K562 (cell line): ENCODE measurements around the gene TRIM47. TPM values are rescaled to one million over a fixed set of nuclear protein-coding genes. Genes with fewer than 3 reads are reported as not detected.

ENCODE experiments used
- AFF1 ChIP-seq, 2 experiments: fragments of 450-650 bp; IDR thresholded peaks; 2 replicates each; pipeline ENCODE4 v1.6.1; 2018; ENCODE audit warnings: mild to moderate bottlenecking in 2 of 2, low read depth in 1 of 2; ENCODE audit not compliant: partially characterized antibody in 2 of 2
- CGGBP1 ChIP-seq: fragments of 250-450 bp; sonication (Bioruptor Pico); IDR thresholded peaks from 2 replicates; pipeline ENCODE4 v1.9.0; 2021; ENCODE audit warnings: mild to moderate bottlenecking
- CREM ChIP-seq: IDR thresholded peaks from 2 replicates; pipeline ENCODE4 v1.6.1; 2014; ENCODE audit warnings: antibody characterized with exemption, low read depth
- MEIS2 ChIP-seq: fragments of 450-650 bp; IDR thresholded peaks from 2 replicates; pipeline ENCODE4 v1.6.1; 2014; ENCODE audit warnings: mild to moderate bottlenecking; ENCODE audit not compliant: partially characterized antibody
- POLR2AphosphoS2 ChIP-seq: IDR thresholded peaks from 2 replicates; pipeline ENCODE4 v1.6.1; 2012; ENCODE audit warnings: low read length, improper control_type of control experiment
- POLR3G ChIP-seq: IDR thresholded peaks from 2 replicates; pipeline ENCODE4 v1.6.1; 2011; ENCODE audit not compliant: insufficient read length, insufficient replicate concordance; ENCODE audit errors: extremely low read depth
- PYGO2 ChIP-seq: fragments of 450-650 bp; IDR thresholded peaks from 2 replicates; pipeline ENCODE4 v1.6.1; 2016; ENCODE audit warnings: mild to moderate bottlenecking, missing genetic modification characterization, moderate library complexity, missing compliant biosample characterization
- SIX5 ChIP-seq, 2 experiments: IDR thresholded peaks; 2 replicates each; pipeline ENCODE4 v1.6.1; 2011; ENCODE audit warnings: low read length in 2 of 2, borderline replicate concordance in 1 of 2, low read depth in 1 of 2, mild to moderate bottlenecking in 1 of 2, moderate library complexity in 1 of 2; ENCODE audit not compliant: insufficient read depth in 1 of 2
- SMAD2 ChIP-seq: fragments of 150-350 bp; IDR thresholded peaks from 2 replicates; pipeline ENCODE4 v1.6.1; 2014; ENCODE audit warnings: low read depth, mild to moderate bottlenecking, low read length
- SNIP1 ChIP-seq: fragments of 450-650 bp; IDR thresholded peaks from 2 replicates; pipeline ENCODE4 v1.7.1; 2017; ENCODE audit warnings: low read depth, mild to moderate bottlenecking
- STAG1 ChIP-seq: sonication (generic); formaldehyde crosslinking; IDR thresholded peaks from 2 replicates; pipeline ENCODE4 v1.5.0; 2020; ENCODE audit warnings: missing genetic modification reagents, borderline replicate concordance
- TBP ChIP-seq: optimal IDR thresholded peaks from 2 replicates; pipeline ENCODE3; 2011; ENCODE audit warnings: low read depth, low read length, improper control_type of control experiment
- ZNF282 ChIP-seq: sonication (generic); formaldehyde crosslinking; IDR thresholded peaks from 2 replicates; pipeline ENCODE4 v1.8.1; 2023; ENCODE audit warnings: missing genetic modification reagents
- ZNF311 ChIP-seq: fragments of 250-450 bp; sonication (Bioruptor Pico); IDR thresholded peaks from 2 replicates; pipeline ENCODE4 v1.4.0; 2020; ENCODE audit warnings: mild to moderate bottlenecking, moderate library complexity
- ZNF778 ChIP-seq: fragments of 450-650 bp; formaldehyde crosslinking; IDR thresholded peaks from 2 replicates; pipeline ENCODE4 v1.4.0; 2020; ENCODE audit warnings: mild to moderate bottlenecking, moderate library complexity
- polyA plus RNA-seq, 8 experiments: library from polyadenylated mRNA; depleted of rRNA in 4 of 8; stranded (reverse) in 5 of 8; unstranded in 3 of 8; fragments of >200 nt; fragmentation: Nextera tagmentation in 2 of 8; fragmentation: Illumina TruSeq in 1 of 8; extraction: Ambion mirVana in 2 of 8; extraction: Trizol in 1 of 8; gene quantifications; 2 replicates each; pipeline versions ENCODE4 v1.2.1 to v1.2.3, GENCODE V29; 2011 to 2014; ENCODE audit warnings: inconsistent platforms in 1 of 8, missing spikeins in 1 of 8
- total RNA-seq, 7 experiments: library from RNA; depleted of rRNA in 6 of 7; stranded (reverse); fragments of >200 nt in 6 of 7; fragmentation: Illumina TruSeq in 2 of 7; extraction: Trizol in 2 of 7; gene quantifications; 2 replicates each; pipeline versions ENCODE4 v1.2.1 to v1.2.3, GENCODE V29; 2011 to 2021; ENCODE audit warnings: low replicate concordance in 1 of 7
- TF ChIP-seq, protein P1 (sequence below): sonication (generic); formaldehyde crosslinking; IDR thresholded peaks from 2 replicates; pipeline ENCODE4 v1.8.1; 2023; ENCODE audit warnings: missing genetic modification reagents, mild to moderate bottlenecking, borderline replicate concordance
- TF ChIP-seq, protein P2 (sequence below): fragments of 450-650 bp; IDR thresholded peaks from one replicate; pipeline ENCODE4 v1.6.1; 2018; ENCODE audit warnings: mild to moderate bottlenecking, moderate library complexity; ENCODE audit not compliant: partially characterized antibody

TRIM47 gene
- total and polyA plus RNA-seq, 9 of the 15 experiments (the other 6 are each of a cell fraction or from before 2014, with no cell fraction given): 0.56 to 6.1 (median 3.2) TPM

GRCh38 chr17:75855310-75856061 is 22.9 kb downstream of the TRIM47 start, which contains the start of gene WBP2 (continued):
- no peak; the same call in 1 of the 2 replicates for TF ChIP-seq STAG1
- peak; percentile 84 for TF ChIP-seq TBP
- no peak for TF ChIP-seq ZNF311 (CRISPR knock-in tag)
- TF ChIP-seq, protein P1, sequence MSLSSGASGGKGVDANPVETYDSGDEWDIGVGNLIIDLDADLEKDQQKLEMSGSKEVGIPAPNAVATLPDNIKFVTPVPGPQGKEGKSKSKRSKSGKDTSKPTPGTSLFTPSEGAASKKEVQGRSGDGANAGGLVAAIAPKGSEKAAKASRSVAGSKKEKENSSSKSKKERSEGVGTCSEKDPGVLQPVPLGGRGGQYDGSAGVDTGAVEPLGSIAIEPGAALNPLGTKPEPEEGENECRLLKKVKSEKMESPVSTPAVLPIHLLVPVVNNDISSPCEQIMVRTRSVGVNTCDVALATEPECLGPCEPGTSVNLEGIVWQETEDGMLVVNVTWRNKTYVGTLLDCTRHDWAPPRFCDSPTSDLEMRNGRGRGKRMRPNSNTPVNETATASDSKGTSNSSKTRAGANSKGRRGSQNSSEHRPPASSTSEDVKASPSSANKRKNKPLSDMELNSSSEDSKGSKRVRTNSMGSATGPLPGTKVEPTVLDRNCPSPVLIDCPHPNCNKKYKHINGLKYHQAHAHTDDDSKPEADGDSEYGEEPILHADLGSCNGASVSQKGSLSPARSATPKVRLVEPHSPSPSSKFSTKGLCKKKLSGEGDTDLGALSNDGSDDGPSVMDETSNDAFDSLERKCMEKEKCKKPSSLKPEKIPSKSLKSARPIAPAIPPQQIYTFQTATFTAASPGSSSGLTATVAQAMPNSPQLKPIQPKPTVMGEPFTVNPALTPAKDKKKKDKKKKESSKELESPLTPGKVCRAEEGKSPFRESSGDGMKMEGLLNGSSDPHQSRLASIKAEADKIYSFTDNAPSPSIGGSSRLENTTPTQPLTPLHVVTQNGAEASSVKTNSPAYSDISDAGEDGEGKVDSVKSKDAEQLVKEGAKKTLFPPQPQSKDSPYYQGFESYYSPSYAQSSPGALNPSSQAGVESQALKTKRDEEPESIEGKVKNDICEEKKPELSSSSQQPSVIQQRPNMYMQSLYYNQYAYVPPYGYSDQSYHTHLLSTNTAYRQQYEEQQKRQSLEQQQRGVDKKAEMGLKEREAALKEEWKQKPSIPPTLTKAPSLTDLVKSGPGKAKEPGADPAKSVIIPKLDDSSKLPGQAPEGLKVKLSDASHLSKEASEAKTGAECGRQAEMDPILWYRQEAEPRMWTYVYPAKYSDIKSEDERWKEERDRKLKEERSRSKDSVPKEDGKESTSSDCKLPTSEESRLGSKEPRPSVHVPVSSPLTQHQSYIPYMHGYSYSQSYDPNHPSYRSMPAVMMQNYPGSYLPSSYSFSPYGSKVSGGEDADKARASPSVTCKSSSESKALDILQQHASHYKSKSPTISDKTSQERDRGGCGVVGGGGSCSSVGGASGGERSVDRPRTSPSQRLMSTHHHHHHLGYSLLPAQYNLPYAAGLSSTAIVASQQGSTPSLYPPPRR (CRISPR knock-in tag): peak; percentile 36; the same call in 1 of the 2 replicates
- TF ChIP-seq CREM: peak; percentile 87
- peak; percentile 86 to 100 for TF ChIP-seq AFF1 (IDR thresholded peaks at IDR 0.05; ENCODE audit: low read depth in 1 of 2, partially characterized antibody in 2 of 2)
- peak; percentile 28 for TF ChIP-seq MEIS2
- peak; percentile 29; the same call in 1 of the 2 replicates for TF ChIP-seq SMAD2
- TF ChIP-seq PYGO2 (tag): no peak
- TF ChIP-seq SIX5 (IDR thresholded peaks at IDR 0.05; ENCODE audit: borderline replicate concordance in 1 of 2, insufficient read depth in 1 of 2, low read depth in 1 of 2, low read length in 2 of 2): peak; percentile 96 to 97
- no peak for TF ChIP-seq SNIP1
- no peak for TF ChIP-seq ZNF282 (CRISPR knock-in tag)
- no peak for TF ChIP-seq POLR3G
- peak; percentile 91 for TF ChIP-seq POLR2AphosphoS2
- TF ChIP-seq CGGBP1: no peak
- TF ChIP-seq ZNF778 (CRISPR knock-in tag): no peak
- TF ChIP-seq, protein P2, sequence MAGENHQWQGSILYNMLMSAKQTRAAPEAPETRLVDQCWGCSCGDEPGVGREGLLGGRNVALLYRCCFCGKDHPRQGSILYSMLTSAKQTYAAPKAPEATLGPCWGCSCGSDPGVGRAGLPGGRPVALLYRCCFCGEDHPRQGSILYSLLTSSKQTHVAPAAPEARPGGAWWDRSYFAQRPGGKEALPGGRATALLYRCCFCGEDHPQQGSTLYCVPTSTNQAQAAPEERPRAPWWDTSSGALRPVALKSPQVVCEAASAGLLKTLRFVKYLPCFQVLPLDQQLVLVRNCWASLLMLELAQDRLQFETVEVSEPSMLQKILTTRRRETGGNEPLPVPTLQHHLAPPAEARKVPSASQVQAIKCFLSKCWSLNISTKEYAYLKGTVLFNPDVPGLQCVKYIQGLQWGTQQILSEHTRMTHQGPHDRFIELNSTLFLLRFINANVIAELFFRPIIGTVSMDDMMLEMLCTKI: no peak
